NCI-H748 treated with DMSO at 0.1 percent for 48 hours (cell line): ENCODE data around the gene MLEC.
A peak's percentile ranks its signal among the peaks of the same experiment; 100 is the strongest.
"Not testable (repeated sequence)": the region's sequence is repeated elsewhere in the genome, so short reads cannot be mapped to it uniquely, and the experiment has no call there.

Experiments used
- DNase-seq: peaks from one replicate; lab custom pipeline; 2025; lab: John Stamatoyannopoulos, UW

MLEC gene

GRCh38 chr12:120721866-120722265 lies 34.9 kb downstream of the MLEC start:
- DNase-seq, result no peak

DNA sequence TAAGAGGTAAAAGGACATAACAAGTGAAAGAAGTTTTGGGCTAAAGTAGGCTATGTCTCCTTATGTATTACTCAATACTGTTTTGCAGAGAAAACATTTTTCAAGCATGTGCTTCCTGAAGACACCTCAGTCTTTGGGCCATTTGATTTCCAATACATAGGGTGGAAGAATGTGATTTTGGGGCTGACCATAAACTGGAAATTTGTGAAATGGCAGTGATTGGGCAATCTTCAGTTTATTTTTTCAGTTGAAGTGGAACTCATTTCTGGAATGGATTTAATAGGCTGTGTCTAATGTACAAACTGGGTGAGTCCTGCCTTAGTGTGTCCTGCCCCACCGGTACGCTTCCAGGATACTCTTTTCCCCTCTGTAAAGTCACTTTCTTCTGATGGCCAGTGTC lies 35.8 kb downstream of the MLEC start:
- DNase-seq, result no peak

GRCh38 chr12:120724720-120725119 lies 37.8 kb downstream of the MLEC start:
- DNase-seq, result no peak

- peak; percentile 61 for DNase-seq
Measured at GRCh38 chr12:120725151-120725658, 38.3 kb downstream of the MLEC start.

GRCh38 chr12:120725659-120726509 lies 38.9 kb downstream of the MLEC start, which contains the start of gene ACADS:
Gene ACADS (plus strand): TSS chr12:120725826. CDS start chr12:120725886, 60 bp downstream.
- DNase-seq, result peak; percentile 75

DNA sequence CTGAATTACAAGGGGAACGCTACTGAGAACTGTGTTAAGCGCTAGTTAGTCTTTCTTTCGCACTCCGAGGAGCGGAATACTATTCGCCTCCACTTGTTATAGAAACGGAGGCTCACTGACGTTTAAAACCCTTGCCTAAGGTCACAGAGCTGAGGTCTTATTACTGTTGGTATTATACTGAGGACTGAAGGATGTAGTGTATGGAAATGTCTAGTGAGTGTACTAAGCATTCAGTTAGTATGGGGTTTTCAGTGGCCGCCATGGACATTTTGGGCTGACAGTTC lies 39.5 kb downstream of the MLEC start:
- no peak for DNase-seq

DNA sequence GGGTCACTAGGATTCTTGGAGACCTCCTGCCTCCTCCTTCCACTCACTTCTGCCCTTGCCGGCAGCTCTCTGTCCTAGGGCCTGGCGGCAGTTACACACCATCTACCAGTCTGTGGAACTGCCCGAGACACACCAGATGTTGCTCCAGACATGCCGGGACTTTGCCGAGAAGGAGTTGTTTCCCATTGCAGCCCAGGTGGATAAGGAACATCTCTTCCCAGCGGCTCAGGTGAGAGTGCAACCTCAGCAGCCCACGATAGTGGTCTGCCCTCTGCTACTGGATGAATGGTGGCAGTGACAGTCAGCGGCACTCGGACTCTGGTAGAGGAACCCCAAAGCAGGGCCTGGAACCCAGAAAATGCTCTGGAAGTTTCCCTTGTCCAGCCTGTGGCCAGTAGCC lies 40.0 kb downstream of the MLEC start:
- no peak for DNase-seq

DNA sequence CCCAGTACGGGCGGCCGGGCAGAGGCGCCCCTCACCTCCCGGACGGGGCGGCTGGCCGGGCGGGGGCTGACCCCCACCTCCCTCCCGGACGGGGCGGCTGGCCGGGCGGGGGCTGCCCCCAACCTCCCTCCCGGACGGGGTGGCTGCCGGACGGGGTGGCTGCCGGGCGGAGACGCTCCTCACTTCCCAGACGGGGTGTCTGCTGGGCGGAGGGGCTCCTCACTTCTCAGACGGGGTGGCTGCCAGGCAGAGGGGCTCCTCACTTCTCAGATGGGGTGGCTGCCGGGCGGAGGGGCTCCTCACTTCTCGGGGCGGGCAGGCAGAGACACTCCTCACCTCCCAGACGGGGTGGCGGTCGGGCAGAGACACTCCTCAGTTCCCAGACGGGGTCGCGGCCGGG lies 45.2 kb downstream of the MLEC start:
- DNase-seq, result not testable (repeated sequence)

GRCh38 chr12:120733574-120733973 lies 46.6 kb downstream of the MLEC start:
- DNase-seq, result no peak

DNA sequence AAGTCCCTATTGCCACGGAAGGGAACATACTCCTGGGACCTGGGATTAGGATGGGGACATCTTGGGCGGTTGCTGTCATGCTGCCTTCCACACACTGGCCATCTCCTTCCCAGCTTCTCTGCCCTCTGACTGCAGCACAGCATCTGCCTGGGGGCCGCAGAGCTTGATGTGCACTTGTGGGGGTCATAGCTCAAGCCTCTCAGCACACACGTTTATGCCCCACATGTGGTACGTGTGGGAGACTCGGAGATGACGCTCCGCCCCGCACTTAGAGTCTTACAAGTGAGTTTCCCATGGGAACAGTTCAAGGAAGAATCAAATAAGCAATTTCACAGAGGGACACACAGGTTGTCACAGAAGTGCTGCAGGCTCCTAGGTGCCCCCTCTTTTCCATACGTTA lies 47.3 kb downstream of the MLEC start:
- DNase-seq, result no peak

DNA sequence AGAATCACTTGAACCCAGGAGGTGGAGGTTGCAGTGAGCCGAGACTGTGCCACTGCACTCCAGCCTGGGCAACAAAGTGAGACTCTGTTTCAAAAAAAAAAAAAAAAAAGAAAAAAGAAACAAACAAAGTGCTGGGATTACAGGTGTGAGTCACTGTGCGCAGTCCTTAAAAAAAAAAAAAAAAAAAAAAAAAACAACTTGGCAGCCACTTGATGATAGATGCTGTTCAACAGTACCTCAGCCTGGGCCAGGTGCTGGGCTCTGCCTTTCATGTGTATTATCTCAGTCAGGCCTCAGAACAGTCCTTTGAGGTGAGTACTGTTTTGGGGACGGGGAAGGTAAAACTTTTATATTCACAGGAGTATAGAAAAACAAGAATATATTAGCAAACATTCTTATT lies 48.2 kb downstream of the MLEC start:
- no peak for DNase-seq

GRCh38 chr12:120736404-120737331 lies 49.7 kb downstream of the MLEC start:
- DNase-seq, result no peak

- no peak for DNase-seq
Measured at GRCh38 chr12:120737557-120738251, 50.8 kb downstream of the MLEC start.

GRCh38 chr12:120738252-120739030 lies 51.5 kb downstream of the MLEC start:
- DNase-seq, result no peak

DNA sequence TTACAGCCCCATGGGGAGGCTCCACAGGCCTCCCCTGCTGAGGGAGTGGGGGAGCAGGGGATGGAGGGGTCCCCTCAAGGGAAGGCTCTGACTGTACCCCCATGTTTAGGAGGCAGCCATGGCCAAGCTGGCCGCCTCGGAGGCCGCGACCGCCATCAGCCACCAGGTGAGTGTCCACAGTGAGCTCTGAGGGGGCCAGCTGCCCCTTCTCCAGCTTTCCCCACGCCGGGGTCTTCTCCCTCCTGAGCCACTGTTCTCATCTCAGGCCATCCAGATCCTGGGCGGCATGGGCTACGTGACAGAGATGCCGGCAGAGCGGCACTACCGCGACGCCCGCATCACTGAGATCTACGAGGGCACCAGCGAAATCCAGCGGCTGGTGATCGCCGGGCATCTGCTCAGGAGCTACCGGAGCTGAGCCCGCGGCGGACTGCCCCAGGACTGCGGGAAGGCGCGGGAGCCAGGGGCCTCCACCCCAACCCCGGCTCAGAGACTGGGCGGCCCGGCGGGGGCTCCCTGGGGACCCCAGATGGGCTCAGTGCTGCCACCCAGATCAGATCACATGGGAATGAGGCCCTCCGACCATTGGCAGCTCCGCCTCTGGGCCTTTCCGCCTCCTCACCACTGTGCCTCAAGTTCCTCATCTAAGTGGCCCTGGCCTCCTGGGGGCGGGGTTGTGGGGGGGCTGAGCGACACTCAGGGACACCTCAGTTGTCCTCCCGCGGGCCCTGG lies 52.2 kb downstream of the MLEC start:
- DNase-seq, result no peak

- DNase-seq, result no peak
Measured at GRCh38 chr12:120739821-120740613, 53.1 kb downstream of the MLEC start.

DNA sequence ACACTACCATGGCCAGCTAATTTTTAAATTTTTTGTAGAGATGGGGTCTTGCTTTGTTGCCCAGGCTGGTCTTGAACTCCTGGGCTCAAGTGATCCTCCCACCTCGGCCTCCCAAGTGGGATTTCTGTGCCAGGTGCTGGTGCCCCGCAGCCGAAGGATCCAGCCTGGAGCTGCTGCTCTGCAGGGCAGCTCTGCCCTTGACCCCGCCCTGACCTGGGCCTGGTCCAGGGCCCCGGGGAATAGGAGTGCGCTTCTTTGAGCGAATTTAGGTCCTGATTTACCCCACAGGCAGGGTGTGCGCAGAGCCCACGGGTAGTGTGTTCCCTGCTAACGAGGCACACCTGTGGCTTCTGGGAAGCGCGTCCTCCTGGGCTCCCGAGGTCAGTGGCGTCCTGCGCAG lies 53.9 kb downstream of the MLEC start:
- DNase-seq, result no peak

DNA sequence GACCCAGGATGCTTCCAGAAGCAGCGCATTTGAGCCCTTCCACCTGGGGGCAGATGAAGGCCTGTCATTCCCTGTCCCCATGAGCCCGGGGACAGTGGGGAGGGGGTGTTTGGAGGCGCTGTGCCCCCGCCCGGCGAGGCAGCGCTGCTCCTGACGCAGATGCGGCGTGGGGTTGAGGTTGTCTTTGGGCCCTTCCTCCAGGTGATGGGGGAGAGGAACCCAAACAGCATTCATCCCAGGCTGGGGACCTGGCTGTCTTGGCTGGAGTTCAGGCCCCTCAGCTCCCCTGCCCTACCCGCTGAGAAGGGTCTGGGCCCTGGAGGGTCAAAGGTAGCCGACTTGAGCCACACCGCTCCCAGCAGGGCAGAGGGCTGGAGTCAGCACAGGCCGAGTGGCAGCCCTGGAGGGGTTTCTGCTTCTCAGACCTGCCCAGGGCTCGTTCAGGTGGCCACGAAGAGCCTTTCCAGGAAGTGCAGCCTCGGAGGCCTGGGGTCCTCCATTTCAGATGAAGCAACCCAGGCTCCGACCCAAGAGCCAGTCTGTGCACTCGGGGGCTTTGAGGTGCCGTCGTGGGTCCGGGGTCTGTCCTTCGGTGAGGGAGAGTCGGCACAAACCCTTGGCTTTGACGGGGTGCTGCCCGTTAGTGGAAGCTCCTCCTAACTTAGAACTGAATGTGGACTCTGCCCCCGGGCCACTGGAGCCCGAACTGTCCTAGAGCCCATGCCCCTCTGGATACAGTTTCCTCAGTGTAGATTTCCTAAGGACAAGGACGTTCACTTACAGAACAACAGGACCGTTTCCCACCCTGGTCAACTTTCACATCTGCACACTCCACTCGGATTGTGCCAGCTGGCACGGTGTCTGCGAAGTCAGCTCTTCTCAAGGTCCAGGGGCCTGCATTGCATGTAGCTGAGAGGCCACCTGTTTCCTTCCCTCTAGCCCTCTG lies 54.8 kb downstream of the MLEC start:
- no peak for DNase-seq
